Lower leg skin (tissue), 4 donors: ENCODE measurements around the gene GRIP1. TPM values are rescaled to one million over a fixed set of nuclear protein-coding genes. Genes with fewer than 3 reads are reported as not detected.

Experiments
- DNase-seq, 2 donors: peaks; one replicate each; pipeline ENCODE4 v3.0.0-alpha.2; 2019; ENCODE audit warnings: low spot score in 2 of 2
- H3K4me3 ChIP-seq: fragments of 200-600 bp; sonication (generic); 2 replicates; pipeline ENCODE4 v1.5.1; 2017; ENCODE audit warnings: mild to moderate bottlenecking, low read depth; ENCODE audit not compliant: poor library complexity, severe bottlenecking
- CTCF ChIP-seq, 3 donors: fragments of 450-650 bp; IDR thresholded peaks; one replicate each; pipeline ENCODE4 v1.5.1; 2016; ENCODE audit warnings: antibody characterized with exemption in 3 of 3, mild to moderate bottlenecking in 3 of 3, moderate library complexity in 2 of 3
- POLR2A ChIP-seq, 2 donors: fragments of 450-650 bp; IDR thresholded peaks; one replicate each; pipeline ENCODE4 v1.6.1; 2016 to 2017; ENCODE audit warnings: antibody characterized with exemption in 2 of 2, mild to moderate bottlenecking in 1 of 2, moderate library complexity in 1 of 2
- WGBS, 2 donors: methylation state at CpG; one replicate each; pipeline ENCODE4 v1.1.5; 2018; 5-methylcytosine and 5-hydroxymethylcytosine counted together
- intact Hi-C: fragments of 100-400 bp; cut with DNase I; formaldehyde crosslinking; loops from one replicate; pipeline ENCODE4 v1.15.0; 2023; ENCODE audit warnings: low total_unique reads
- total RNA-seq, 4 donors: library from RNA; depleted of rRNA; stranded (reverse); fragments of >200 nt; gene quantifications; one replicate each; pipeline ENCODE4 v1.1.0, GENCODE V29; 2016

The GRIP1 gene
- total RNA-seq, 4 donors from 2014 or later, result 11.5 to 25.3 (median 12.3) TPM

- no peak for DNase-seq
- no peak for TF ChIP-seq CTCF (IDR thresholded peaks at IDR 0.05)
- no peak for TF ChIP-seq POLR2A (IDR thresholded peaks at IDR 0.05)
- H3K4me3 ChIP-seq, result no peak overlapping the region
- WGBS, 2 donors, result 86 to 90% methylated on average over 2 of the region's 2 CpGs
- intact Hi-C loops, result no loop called here
These were observed 41.0 kb upstream of the GRIP1 start for GRCh38 chr12:66719862-66720261.

GRCh38 chr12:66717036-66717673, 38.3 kb upstream of the GRIP1 start:
- intact Hi-C loops, result no loop called here
- no peak overlapping the region for H3K4me3 ChIP-seq
- 54 to 58% methylated on average over 3 of the region's 3 CpGs for WGBS, 2 donors
- no peak for TF ChIP-seq CTCF (IDR thresholded peaks at IDR 0.05)
- TF ChIP-seq POLR2A (IDR thresholded peaks at IDR 0.05), result no peak
- DNase-seq, result no peak

GRCh38 chr12:66716522-66716921, 37.6 kb upstream of the GRIP1 start:
- no peak for DNase-seq
- WGBS, 2 donors, result 45% methylated on average over 1 of the region's 1 CpG
- no peak overlapping the region for H3K4me3 ChIP-seq
- intact Hi-C loops, result no loop called here
- TF ChIP-seq CTCF (IDR thresholded peaks at IDR 0.05) (no peak), POLR2A (IDR thresholded peaks at IDR 0.05) (no peak)

- intact Hi-C loops, result no loop called here
- WGBS, 2 donors, result 93 to 97% methylated on average over 2 of the region's 2 CpGs
These were observed 35.8 kb upstream of the GRIP1 start for GRCh38 chr12:66714709-66715108.

GRCh38 chr12:66713984-66714383, 35.1 kb upstream of the GRIP1 start:
- no peak overlapping the region for H3K4me3 ChIP-seq
- TF ChIP-seq POLR2A (IDR thresholded peaks at IDR 0.05), result no peak
- intact Hi-C loops, result no loop called here
- 43 to 53% methylated on average over 3 of the region's 3 CpGs for WGBS, 2 donors
- no peak for DNase-seq

More at GRCh38 chr12:66714709-66715108, 35.8 kb upstream of the GRIP1 start:
- no peak for TF ChIP-seq POLR2A (IDR thresholded peaks at IDR 0.05)
- no peak for TF ChIP-seq CTCF (IDR thresholded peaks at IDR 0.05)
- DNase-seq, result no peak
- H3K4me3 ChIP-seq, result no peak overlapping the region

GRCh38 chr12:66709893-66710292, 31.0 kb upstream of the GRIP1 start:
- TF ChIP-seq CTCF (IDR thresholded peaks at IDR 0.05), result no peak
- TF ChIP-seq POLR2A (IDR thresholded peaks at IDR 0.05), result no peak
- no peak for DNase-seq
- intact Hi-C loops, result no loop called here
- 84 to 85% methylated on average over 2 of the region's 2 CpGs for WGBS, 2 donors
- no peak overlapping the region for H3K4me3 ChIP-seq
